ENCODE data around the gene ZNF329.

DNA sequence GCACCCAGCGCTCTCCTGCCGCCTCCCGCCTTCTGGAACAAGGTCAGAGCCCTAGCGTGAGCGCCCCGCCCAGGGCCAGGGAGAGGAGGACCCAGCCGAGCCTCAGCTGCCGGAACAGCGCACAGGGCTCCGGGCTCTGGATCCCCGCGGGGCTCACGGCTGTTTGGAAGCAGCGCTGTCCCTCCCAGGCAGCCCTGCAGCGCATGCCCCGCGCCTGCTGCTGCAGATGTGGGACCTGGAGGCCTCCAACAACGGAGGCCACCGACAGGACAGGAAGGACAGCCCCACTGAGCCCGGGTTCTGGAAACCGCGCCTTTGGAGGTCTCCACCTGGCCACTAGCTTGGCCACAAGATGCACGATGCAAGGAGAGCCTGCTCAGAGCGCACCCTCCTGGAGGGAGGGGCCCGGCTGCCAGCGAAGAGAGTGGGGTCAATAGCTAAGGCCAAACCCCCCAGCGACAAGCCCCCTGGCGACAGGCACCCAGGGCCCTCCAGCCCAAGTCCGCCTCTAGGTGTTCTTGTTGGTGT lies 65.2 kb downstream of the ZNF329 start:
- TF ChIP-seq POLR2A (IDR thresholded peaks at IDR 0.05), result no peak
- TF ChIP-seq, protein P1, sequence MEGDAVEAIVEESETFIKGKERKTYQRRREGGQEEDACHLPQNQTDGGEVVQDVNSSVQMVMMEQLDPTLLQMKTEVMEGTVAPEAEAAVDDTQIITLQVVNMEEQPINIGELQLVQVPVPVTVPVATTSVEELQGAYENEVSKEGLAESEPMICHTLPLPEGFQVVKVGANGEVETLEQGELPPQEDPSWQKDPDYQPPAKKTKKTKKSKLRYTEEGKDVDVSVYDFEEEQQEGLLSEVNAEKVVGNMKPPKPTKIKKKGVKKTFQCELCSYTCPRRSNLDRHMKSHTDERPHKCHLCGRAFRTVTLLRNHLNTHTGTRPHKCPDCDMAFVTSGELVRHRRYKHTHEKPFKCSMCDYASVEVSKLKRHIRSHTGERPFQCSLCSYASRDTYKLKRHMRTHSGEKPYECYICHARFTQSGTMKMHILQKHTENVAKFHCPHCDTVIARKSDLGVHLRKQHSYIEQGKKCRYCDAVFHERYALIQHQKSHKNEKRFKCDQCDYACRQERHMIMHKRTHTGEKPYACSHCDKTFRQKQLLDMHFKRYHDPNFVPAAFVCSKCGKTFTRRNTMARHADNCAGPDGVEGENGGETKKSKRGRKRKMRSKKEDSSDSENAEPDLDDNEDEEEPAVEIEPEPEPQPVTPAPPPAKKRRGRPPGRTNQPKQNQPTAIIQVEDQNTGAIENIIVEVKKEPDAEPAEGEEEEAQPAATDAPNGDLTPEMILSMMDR (IDR thresholded peaks at IDR 0.05), result no peak

Measured in thyroid gland (tissue), 4 donors.